T-helper 2 cell treated with Interferon-gamma antibody and Interleukin-4, amounts not matched to agents 5 μg/mL and 100 μg/mL, for 36 hours (primary cell): ENCODE measurements around the gene CTNNA2.

Source experiments
- DNase-seq: peaks from one replicate; pipeline ENCODE4 v3.0.0; 2021; ENCODE audit warnings: low spot score
- H3K27ac Mint-ChIP-seq: one replicate; pipeline ENCODE4 v1.8.0; 2021; ENCODE audit warnings: mild to moderate bottlenecking, mixed read lengths
- H3K27me3 Mint-ChIP-seq: one replicate; pipeline ENCODE4 v1.8.0; 2021; ENCODE audit warnings: low read depth, mixed read lengths
- H3K36me3 Mint-ChIP-seq: one replicate; pipeline ENCODE4 v1.8.0; 2021; ENCODE audit warnings: low read depth, mixed read lengths
- H3K4me1 Mint-ChIP-seq: one replicate; pipeline ENCODE4 v1.8.0; 2021; ENCODE audit warnings: low read depth, mixed read lengths
- H3K4me3 Mint-ChIP-seq: one replicate; pipeline ENCODE4 v1.8.0; 2022; ENCODE audit warnings: mild to moderate bottlenecking, moderate library complexity, mixed read lengths
- H3K9me3 Mint-ChIP-seq: one replicate; pipeline ENCODE4 v1.8.0; 2021; ENCODE audit warnings: mixed read lengths

CTNNA2 gene

DNA sequence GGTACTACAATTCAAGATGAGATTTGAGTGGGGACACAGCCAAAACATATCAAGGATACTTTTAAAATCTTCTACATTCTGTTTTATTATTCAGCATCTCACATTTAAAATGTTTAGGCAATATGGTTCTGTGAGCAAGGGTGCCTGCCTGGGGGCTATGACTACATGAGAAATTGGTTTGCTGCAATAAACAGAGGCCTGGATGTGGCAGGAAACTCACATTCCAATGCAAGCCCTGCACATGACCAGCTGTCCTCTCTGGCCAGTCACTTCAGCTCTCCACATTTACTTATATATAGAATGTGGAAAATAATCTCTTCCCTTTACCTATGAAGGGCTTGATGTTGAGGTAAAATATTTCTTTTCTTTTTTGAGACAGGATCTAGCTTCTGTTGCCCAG is 598.3 kb downstream of the CTNNA2 start:
- Mint-ChIP-seq H3K4me3 (no peak overlapping the region), H3K4me1 (no peaks in the 10 kb centered on the region), H3K27ac (no peak overlapping the region), H3K27me3 (no peaks in the 10 kb centered on the region), H3K9me3 (peaks cover 14% of the 10 kb centered on the region), H3K36me3 (no peaks in the 10 kb centered on the region)
- DNase-seq = no peak

DNA sequence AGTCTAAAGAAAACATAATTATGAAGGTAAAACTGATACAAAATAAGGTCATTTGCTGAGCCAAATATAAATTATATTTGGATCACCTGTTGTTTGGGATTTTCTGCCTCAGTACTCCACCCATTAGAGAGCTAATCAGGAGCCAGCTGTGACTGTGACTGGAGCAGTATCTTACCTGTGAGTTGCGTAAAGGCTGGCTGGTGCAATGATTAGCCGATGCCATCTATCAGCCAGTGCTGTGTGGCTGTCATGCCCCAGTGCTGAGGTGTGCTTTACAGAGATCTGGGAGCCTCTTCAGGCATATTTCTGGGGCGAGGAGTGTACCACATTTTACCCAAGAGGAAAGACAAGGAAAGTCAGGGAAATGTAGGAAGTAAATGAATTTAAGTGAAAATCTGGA is 599.9 kb downstream of the CTNNA2 start:
- Mint-ChIP-seq H3K9me3 (peaks cover 20% of the 10 kb centered on the region), H3K4me1 (no peaks in the 10 kb centered on the region), H3K4me3 (no peak overlapping the region), H3K27me3 (no peaks in the 10 kb centered on the region), H3K27ac (no peak overlapping the region), H3K36me3 (no peaks in the 10 kb centered on the region)
- no peak for DNase-seq

- Mint-ChIP-seq H3K27me3 (no peaks in the 10 kb centered on the region), H3K36me3 (no peaks in the 10 kb centered on the region), H3K4me1 (no peaks in the 10 kb centered on the region), H3K4me3 (no peak overlapping the region), H3K9me3 (peaks cover 20% of the 10 kb centered on the region), H3K27ac (no peak overlapping the region)
- no peak for DNase-seq
Measured at GRCh38 chr2:80113399-80113798, 600.5 kb downstream of the CTNNA2 start.

- Mint-ChIP-seq H3K27me3 (no peaks in the 10 kb centered on the region), H3K36me3 (no peaks in the 10 kb centered on the region), H3K27ac (no peak overlapping the region), H3K4me1 (no peaks in the 10 kb centered on the region), H3K4me3 (no peak overlapping the region), H3K9me3 (peaks cover 20% of the 10 kb centered on the region)
- no peak for DNase-seq
Measured at GRCh38 chr2:80114812-80115211, 602.0 kb downstream of the CTNNA2 start.

- no peak overlapping the region for H3K27ac Mint-ChIP-seq
- H3K4me3 Mint-ChIP-seq = no peak overlapping the region
- no peaks in the 10 kb centered on the region for H3K4me1 Mint-ChIP-seq
- DNase-seq = no peak
- H3K9me3 Mint-ChIP-seq = peaks cover 10% of the 10 kb centered on the region
- H3K27me3 Mint-ChIP-seq = no peaks in the 10 kb centered on the region
- H3K36me3 Mint-ChIP-seq = no peaks in the 10 kb centered on the region
Measured at GRCh38 chr2:80117401-80117800, 604.5 kb downstream of the CTNNA2 start.

DNA sequence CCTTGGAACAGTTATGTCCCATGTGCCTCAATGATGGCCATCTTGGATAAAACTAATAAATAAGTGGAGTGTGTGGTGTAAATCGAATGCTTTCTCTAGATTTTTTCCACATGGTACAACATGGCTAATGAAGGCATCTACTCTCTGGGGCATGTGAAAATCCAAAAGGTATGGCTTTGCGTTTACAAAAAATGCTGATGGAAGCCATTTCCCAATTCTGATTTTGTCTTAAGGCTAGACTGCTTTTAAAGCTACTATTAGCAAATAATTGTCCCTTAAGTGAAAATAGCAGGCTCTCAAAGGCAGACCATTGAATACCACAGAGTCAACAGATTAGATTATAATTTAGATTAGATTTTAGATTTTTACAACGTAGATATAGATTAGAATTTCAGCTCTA is 608.0 kb downstream of the CTNNA2 start:
- H3K27ac Mint-ChIP-seq = no peak overlapping the region
- DNase-seq = no peak
- H3K4me3 Mint-ChIP-seq = no peak overlapping the region
- no peaks in the 10 kb centered on the region for H3K27me3 Mint-ChIP-seq
- no peaks in the 10 kb centered on the region for H3K36me3 Mint-ChIP-seq
- no peaks in the 10 kb centered on the region for H3K4me1 Mint-ChIP-seq
- H3K9me3 Mint-ChIP-seq = peaks cover 15% of the 10 kb centered on the region

DNA sequence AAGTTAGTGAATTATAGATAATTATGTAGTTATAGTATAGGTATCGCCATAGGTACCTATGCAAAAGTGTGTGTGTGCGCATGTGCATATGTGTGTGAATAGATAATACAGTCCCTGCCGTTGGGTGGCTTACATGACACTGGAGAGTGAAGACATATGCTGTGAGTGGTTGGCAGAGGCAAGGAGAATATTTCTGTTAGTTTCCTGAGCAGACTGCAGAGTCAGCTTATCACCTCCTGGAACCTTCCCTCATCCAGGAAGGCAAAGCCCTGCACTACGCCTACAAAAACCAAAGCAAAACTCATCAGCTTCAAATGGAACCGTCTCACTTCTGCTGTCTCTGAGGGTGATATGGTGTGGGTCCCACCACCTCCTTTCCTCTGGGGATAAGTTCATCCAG is 609.8 kb downstream of the CTNNA2 start:
- H3K4me3 Mint-ChIP-seq = no peak overlapping the region
- DNase-seq = no peak
- H3K9me3 Mint-ChIP-seq = peaks cover 9% of the 10 kb centered on the region
- no peaks in the 10 kb centered on the region for H3K36me3 Mint-ChIP-seq
- no peaks in the 10 kb centered on the region for H3K4me1 Mint-ChIP-seq
- no peaks in the 10 kb centered on the region for H3K27me3 Mint-ChIP-seq
- H3K27ac Mint-ChIP-seq = no peak overlapping the region

DNA sequence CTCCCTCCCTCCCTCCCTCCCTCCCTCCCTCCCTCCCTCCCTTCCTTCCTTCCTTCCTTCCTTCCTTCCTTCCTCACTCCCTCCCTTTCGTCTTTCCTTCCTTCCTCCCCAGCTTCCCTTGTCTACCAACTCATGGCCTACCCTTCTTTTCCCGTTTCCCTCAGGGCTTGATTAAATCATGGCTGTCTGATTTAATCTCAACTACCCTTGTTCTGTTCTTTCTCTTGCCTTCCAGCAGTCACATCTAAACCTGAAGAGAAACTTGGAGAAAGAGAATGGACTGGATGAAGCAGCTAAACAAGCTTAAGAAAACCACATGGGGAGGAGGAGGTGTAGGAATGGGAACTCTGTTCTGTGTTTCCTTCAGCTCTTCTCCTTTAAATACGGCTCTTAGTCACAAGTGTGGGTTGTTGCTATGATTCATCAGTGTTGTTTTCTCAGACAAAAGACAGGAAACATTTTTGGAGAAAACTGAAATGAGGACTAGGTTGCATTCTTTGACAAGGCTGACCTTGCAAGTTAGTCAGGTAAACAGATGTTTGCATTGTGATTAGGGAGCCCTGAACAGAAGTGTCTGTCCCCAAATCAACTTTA is 613.8 kb downstream of the CTNNA2 start:
- Mint-ChIP-seq H3K4me1 (no peaks in the 10 kb centered on the region), H3K27ac (no peak overlapping the region), H3K9me3 (peaks cover 14% of the 10 kb centered on the region), H3K27me3 (no peaks in the 10 kb centered on the region), H3K36me3 (no peaks in the 10 kb centered on the region), H3K4me3 (no peak overlapping the region)
- no peak for DNase-seq

GRCh38 chr2:80128080-80128479 is 615.2 kb downstream of the CTNNA2 start:
- H3K27me3 Mint-ChIP-seq = no peaks in the 10 kb centered on the region
- no peak for DNase-seq
- H3K27ac Mint-ChIP-seq = no peak overlapping the region
- no peaks in the 10 kb centered on the region for H3K4me1 Mint-ChIP-seq
- H3K9me3 Mint-ChIP-seq = peaks cover 7% of the 10 kb centered on the region
- no peak overlapping the region for H3K4me3 Mint-ChIP-seq
- H3K36me3 Mint-ChIP-seq = no peaks in the 10 kb centered on the region

GRCh38 chr2:80132281-80132680 is 619.4 kb downstream of the CTNNA2 start:
- H3K4me1 Mint-ChIP-seq = no peaks in the 10 kb centered on the region

DNA sequence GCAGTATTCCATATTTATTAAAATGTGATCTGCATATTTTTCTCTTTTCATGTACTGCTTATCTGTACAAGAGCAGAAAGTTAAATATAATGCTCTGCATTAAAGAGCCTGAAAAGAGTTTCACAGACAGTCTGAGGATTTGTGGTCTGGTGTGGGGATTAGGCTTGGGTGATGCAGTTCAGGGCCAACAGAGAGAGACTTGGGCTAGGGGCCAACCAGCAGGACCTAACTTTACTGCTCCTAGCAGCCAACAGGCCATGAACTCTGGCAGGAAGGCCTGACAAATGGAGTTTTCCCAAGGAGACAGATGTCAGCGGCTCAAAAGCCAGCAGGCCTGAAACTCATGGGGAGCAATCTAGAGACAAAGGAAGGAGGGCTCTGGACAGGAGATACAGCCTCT is 622.1 kb downstream of the CTNNA2 start:
- no peaks in the 10 kb centered on the region for H3K27me3 Mint-ChIP-seq
- H3K36me3 Mint-ChIP-seq = no peaks in the 10 kb centered on the region
- no peak overlapping the region for H3K27ac Mint-ChIP-seq
- H3K9me3 Mint-ChIP-seq = peaks cover 14% of the 10 kb centered on the region
- no peak for DNase-seq
- no peaks in the 10 kb centered on the region for H3K4me1 Mint-ChIP-seq
- no peak overlapping the region for H3K4me3 Mint-ChIP-seq

More at GRCh38 chr2:80132281-80132680, 619.4 kb downstream of the CTNNA2 start:
- DNase-seq = no peak
- Mint-ChIP-seq H3K27ac (no peak overlapping the region), H3K36me3 (no peaks in the 10 kb centered on the region), H3K27me3 (no peaks in the 10 kb centered on the region), H3K4me3 (no peak overlapping the region), H3K9me3 (peaks cover 19% of the 10 kb centered on the region)

- H3K27me3 Mint-ChIP-seq = no peaks in the 10 kb centered on the region
- DNase-seq = no peak
- H3K36me3 Mint-ChIP-seq = no peaks in the 10 kb centered on the region
- H3K4me1 Mint-ChIP-seq = no peaks in the 10 kb centered on the region
- no peak overlapping the region for H3K4me3 Mint-ChIP-seq
- no peak overlapping the region for H3K27ac Mint-ChIP-seq
- peaks cover 14% of the 10 kb centered on the region for H3K9me3 Mint-ChIP-seq
Measured at GRCh38 chr2:80136338-80136737, 623.5 kb downstream of the CTNNA2 start.

- Mint-ChIP-seq H3K27me3 (no peaks in the 10 kb centered on the region), H3K36me3 (no peaks in the 10 kb centered on the region), H3K27ac (no peak overlapping the region), H3K4me1 (no peaks in the 10 kb centered on the region), H3K9me3 (peaks cover 11% of the 10 kb centered on the region), H3K4me3 (no peak overlapping the region)
- no peak for DNase-seq
Measured at GRCh38 chr2:80139001-80139400, 626.1 kb downstream of the CTNNA2 start.

DNA sequence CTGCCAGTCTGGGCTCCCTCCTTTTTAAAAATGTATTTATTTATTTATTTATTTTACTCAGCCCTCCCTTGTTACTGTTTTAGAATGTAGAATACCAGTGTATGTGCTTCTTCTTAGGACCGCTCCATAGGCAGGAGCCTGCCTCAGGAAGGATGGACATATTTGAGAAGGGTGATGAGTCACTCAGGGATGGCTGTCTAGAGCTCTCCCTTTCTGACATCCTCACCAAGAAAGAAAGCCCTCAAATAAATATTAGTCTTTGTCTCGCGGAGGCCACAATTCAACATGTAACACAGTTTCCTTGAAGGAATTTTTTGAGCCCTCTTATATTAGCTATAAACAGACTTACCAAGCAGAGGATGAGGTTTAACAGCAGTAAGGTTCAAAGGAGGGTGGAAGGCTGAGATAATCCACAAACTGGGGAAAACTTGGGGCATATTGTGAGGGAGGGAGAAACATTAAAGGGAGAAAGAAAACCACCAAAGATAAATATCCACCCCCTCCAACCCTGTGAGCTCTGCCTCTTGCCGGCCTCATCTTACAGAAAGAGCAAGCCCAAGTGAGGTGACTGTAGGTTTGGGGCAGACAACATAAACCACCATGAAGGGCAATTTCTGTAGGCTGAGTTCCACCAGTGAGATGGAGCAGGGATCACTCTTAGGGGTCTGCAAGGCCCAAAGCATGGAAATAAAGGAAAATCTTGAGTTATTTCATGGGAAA is 628.3 kb downstream of the CTNNA2 start:
- no peaks in the 10 kb centered on the region for H3K4me1 Mint-ChIP-seq
- no peaks in the 10 kb centered on the region for H3K36me3 Mint-ChIP-seq
- H3K27me3 Mint-ChIP-seq = no peaks in the 10 kb centered on the region
- no peak for DNase-seq
- no peak overlapping the region for H3K27ac Mint-ChIP-seq
- H3K4me3 Mint-ChIP-seq = no peak overlapping the region
- peaks cover 5% of the 10 kb centered on the region for H3K9me3 Mint-ChIP-seq

GRCh38 chr2:80145499-80145898 is 632.6 kb downstream of the CTNNA2 start:
- no peaks in the 10 kb centered on the region for H3K4me1 Mint-ChIP-seq
- no peak overlapping the region for H3K27ac Mint-ChIP-seq
- H3K27me3 Mint-ChIP-seq = no peaks in the 10 kb centered on the region
- no peaks in the 10 kb centered on the region for H3K36me3 Mint-ChIP-seq
- DNase-seq = no peak
- H3K9me3 Mint-ChIP-seq = no peaks in the 10 kb centered on the region
- no peak overlapping the region for H3K4me3 Mint-ChIP-seq
